NCI-H345 (cell line): ENCODE measurements around the gene LRBA.
"Not testable (repeated sequence)": the region's sequence is repeated elsewhere in the genome, so short reads cannot be mapped to it uniquely, and the experiment has no call there.

ENCODE experiments used
- DNase-seq: peaks from one replicate; lab custom pipeline; 2025; lab: John Stamatoyannopoulos, UW

LRBA gene

DNA sequence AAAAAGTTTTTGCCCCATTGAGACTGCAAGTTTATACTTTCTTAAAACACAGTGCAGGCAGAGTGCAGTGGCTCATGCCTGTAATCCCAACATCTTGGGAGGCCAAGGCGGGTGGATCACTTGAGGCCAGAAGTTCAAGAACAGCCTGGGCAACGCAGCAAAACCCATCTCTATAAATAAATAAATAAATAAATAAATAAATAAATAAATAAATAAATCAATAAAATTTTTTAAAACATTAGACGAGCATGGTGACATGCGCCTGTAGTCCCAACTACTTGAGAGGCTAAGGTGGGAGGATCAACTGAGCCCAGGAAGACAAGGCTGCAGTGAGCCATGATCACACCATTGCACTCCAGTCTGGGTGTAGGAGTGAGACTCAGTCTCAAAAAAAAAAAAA lies 213.3 kb downstream of the LRBA start:
- no peak for DNase-seq

DNA sequence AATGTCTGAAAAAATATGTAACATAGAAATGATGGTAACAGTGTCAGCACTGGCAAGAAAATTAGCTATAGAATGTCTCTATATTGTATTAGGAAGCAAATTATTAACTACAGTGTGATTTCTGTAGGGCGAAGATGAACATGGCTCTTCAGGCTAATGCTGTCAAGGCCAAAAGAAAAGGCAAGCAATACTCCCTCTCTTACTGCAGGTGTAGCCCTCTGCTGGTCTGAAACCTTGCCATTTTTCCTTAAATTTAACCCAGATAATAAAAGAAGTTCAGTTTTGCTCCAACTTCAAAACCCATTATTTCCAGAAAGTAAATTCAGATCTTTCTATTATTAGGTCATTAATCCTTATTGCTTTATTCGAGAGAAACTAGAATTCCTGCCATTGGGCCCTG lies 215.9 kb downstream of the LRBA start:
- DNase-seq: no peak

DNA sequence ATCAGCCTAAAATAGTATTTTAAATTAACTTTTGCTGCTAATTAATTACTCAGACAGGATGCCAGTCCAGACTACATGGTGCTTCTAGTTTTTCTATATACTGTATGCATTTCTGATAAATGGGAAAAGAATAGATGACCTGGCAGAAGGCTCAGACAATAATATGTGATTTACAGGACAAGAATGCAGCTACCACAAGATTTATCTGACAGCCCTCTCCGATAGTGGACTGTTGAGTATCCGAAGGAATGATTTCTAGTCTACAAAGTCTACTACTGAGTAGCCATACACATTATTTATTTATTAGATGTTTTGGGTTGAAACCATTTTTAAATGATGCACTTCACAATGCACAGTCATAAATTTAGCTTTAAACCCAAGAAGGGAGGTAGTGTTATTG lies 220.4 kb downstream of the LRBA start:
- DNase-seq: no peak

DNA sequence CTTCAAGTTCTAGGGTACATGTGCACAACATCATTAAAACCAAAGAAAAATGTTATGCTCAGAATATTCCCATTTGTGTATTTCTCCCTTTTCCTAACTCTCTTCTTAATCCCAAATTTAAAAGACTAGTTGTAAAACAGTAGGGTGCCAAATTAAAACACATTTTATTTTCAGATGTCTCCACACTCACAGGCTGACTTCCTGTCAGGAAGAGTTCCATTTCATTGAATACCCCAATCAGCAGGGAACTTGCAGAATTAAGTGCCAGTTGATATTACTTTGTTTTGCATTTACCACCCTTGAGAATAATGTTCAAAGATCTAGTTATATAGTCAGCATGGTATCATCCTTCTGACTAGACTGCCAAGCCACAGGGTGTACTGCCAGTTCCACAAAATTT lies 225.2 kb downstream of the LRBA start:
- no peak for DNase-seq

DNA sequence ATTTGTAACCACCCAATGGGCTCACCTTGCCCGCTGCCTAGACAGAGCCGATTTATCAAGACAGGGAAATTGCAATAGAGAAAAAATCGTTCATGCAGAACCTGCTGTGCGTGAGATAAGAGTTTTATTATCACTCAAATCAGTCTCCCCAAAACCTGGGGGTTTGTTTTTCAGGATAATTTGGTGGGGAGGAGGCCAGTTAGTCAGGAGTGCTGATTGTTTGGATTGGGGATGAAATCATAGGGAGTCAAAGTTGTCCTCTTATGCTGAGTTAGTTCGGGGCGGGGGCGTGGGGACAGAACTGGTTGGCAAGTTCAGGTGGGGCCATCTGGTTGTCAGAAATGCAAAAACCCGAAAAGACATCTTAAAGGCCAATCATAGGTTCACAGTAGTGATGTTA lies 230.1 kb downstream of the LRBA start:
- DNase-seq: no peak

DNA sequence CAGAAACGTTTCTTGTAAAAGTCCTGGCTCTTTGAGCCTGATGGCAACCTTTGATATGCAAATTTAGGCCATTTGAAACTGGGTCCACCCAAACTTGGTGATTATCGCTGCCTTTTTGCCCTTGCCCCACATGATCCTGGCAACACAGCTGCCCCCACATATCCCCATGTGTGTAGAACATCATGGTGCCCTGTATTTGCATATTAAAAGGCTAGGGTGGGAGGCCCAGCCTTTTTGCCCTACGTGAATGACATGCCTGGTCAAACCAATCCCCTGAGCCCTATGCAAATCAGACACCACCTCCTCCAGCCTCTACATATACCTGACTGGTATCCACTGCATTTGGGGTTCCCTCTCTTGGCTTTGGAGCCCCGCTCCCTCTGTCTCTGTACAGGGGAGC lies 230.8 kb downstream of the LRBA start:
- DNase-seq: no peak

DNA sequence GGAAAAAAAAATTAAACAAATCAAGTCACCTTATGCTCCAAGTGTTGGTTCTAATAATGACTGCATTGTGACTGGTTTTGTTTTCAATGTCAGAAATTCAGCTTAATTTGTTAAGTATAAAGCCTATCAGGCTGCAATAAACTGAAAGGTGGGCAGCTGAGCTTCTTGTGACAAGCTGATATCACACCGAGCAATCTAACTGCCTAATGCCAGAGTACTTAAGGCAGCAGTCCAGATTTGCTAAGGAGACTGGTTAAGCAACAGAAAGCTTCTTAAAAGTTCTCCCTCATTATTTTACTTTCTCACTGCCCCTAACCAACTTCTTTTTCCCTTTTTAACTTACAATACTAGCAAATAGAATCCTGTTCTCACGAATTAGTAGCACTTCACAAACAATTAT lies 232.2 kb downstream of the LRBA start:
- DNase-seq: no peak

DNA sequence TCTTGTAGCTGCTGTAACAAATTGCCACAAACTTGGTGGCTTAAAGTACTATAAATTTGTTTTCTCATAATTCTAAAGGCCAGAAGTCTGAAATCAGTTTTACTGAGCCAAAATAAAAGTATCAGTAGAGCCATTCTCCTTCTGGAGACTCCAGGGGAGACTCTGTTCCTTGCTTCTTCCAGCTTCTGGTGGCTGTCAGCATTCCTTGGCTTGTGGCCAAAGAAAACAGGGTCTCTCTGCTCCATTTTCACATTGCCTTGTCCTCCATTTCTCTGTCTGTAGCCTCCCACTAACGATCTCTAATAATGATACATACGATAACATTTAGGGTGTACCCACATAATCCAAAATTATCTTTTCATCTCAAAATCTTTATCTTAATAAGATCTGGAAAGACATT lies 232.8 kb downstream of the LRBA start:
- peak; percentile 7 for DNase-seq

DNA sequence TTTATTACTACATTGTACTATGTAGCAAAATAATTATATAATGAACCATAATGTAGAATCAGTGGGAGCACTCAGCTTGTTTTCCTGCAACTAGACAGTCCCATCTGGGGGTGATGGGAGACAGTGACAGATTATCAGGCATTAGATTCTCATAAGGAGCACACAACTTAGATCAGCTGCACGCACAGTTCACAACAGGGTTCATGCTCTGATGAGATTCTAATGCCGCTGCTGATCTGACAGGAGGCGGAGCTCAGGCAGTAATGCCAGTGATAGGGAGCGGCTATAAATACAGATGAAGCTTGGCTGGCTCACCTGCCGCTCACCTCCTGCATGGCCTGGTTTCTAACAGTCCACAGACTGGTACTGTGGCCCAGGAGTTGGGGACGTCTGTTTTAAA lies 233.9 kb downstream of the LRBA start:
- no peak for DNase-seq

DNA sequence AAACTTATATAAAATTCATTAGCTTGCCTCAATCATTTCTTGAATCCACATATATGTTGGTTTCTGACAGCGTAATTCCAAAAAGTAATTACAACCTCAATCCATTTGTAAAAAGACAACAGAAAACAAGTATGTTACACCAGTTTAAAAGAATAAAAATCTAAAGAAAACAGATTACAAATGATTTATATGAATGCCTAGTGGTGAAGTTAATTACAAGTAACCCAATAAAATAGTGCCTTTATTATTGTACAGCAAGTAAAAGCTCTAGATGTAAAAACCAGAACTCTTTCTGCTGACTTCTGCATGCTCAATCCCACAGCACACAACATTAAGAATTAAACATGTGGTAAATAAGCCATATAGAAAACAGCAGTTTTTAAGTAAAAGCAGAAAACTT lies 235.4 kb downstream of the LRBA start:
- DNase-seq: no peak

DNA sequence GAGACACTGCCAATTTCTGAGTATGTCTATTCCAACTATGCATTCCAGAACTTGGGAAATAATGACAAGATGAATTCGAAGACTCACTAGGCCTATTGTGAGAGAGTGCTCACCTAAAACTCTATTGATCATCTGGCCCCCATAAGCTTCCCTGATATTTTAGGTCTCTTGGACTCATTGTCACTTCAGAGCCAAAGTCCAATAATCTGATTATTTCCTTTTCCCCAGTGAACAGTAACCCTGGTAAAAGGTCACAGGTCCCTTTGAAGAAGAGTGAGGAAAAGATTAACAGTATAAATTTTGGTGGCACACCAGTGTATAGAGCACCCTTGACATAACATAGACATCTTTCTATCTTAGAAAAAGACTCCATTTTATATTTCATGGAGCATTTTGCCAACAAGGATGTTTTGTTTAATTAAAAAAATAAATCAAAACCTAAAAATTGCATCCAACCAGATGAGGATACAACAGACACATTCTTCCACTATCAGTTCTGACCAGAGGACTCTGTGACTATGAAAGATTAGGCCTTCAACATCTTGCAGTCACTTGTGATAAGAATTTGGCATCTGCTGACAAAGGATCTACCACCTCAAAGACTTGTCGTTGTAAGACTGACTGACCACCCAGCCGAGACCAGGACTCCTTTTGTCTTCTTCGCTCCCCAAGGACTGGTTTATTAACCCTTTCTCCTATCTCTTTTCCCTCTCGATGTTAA lies 241.2 kb downstream of the LRBA start:
- DNase-seq: no peak

DNA sequence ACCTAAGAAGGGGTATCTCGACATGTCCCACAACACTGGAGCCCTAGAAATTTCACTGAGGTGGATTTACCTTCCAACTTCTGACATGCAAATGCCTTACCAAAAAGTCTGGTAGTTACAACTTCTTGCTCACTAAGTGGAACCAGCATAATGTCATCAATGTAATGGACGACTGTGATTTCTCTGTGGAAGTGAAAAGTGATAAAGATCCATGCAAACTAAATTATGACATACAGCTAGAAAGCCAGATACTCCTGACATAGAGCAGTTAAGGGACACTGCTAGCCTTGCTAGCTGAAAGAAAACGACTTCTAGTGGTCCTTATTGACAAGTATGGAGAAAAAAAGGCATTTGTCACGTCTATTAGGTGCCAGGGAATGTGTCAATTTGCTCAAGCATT lies 242.1 kb downstream of the LRBA start:
- DNase-seq: no peak

DNA sequence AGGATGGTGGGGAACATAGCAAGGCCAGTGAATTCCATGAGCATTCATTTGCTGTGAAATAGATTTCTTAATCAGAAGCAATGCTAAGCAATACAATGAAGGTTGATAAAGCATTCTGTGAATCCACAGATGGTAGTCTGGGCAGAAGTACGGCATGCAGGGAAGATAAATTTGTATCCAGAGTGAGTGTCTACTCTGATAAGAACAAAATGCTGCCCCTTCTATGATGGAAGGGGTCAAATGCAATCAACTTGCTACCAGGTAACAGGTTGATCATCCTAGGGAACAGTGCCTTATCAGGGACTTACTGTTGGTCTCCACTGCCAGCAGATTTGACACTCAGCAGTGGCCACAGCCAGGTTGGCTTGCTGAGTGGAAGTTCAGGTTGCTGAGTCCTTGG lies 243.7 kb downstream of the LRBA start:
- no peak for DNase-seq

DNA sequence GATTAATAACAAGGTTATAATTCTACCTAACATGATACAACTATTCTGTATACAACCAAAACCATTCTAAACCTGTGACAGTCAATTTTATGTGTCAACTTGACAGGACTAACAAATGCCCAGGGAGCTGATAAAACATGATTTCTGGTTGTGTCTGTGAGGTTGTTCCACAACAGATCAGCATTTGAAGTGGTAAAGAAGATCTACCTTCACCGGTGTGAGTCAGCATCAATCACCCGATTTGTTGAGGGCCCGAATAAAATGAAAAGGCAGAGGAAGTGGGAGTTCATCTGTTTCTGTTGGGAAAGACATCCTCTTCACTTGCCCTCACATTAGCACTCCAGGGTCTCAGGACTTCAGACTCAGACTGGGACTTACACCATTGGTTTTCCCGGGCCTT lies 245.2 kb downstream of the LRBA start:
- no peak for DNase-seq

DNA sequence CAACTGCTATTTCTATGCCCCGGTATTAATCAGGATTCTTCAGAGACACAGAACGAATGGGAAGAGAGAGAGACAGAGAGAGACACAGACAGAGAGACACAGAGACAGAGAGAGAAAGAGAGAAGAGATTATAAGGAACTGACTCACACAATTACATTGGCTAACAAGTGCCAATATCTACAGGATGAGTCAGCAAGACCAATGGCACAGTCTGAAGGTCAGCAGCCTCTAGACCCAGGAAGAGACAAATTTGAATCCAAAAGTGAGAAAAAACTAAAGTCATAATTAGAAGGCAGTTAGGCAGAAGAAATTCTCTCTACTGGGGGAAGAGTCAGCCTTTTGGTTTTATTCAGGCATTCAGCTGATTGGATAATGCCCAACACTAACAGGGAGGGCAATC lies 245.8 kb downstream of the LRBA start:
- DNase-seq: no peak

DNA sequence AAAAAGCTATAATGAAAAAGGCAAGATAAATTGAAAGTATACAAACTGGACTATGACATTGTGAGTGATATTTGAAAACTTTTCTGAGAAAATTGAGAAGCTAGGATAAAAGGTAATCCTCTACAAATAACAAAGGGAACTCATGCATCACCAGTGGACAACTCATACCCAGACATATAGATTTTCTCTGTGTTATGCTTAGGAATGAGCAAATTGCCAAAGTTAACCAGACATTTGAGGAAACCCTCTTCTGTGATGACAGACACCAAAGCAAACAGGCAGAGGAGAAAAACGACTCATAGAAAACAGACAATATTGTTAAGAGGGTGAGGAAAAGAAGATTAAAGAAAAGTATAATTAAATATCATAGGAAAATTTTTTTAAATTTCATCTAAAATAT lies 246.6 kb downstream of the LRBA start:
- DNase-seq: no peak

DNA sequence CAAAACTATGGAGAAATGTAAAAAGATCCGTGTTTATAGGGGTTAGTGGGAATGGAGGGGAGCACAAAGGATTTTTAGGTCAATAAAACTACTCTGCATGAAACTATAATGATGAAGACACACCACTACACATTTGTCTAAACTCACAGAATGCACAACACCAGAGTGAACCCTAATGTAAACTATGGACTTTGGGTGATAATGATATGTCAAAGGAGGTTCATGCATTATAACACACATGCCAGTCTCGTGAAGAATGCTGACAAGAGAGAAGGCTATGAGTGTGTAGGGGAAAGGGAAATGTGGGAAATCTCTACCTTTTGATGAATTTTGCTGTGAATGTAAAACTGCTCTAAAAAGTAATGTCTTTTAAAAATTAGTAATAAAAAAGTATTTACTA lies 249.9 kb downstream of the LRBA start:
- no peak for DNase-seq

DNA sequence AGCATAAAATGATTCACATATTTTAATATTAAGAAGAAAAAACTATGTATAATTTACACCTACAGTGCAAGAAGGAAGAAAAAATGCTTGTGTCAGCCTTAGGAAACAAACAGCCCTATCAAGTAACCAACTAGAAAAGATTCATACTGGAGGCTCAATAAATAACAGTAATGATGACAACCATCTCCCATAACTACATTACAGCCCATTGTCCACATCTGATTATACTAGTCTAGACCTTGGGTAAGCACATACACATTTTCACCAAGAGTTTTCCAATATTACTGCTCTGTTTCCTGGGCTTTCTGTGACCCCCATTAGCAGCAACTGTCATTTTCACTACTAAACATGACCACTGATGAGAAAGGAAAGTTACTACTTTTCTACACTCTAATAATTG lies 263.4 kb downstream of the LRBA start:
- no peak for DNase-seq

DNA sequence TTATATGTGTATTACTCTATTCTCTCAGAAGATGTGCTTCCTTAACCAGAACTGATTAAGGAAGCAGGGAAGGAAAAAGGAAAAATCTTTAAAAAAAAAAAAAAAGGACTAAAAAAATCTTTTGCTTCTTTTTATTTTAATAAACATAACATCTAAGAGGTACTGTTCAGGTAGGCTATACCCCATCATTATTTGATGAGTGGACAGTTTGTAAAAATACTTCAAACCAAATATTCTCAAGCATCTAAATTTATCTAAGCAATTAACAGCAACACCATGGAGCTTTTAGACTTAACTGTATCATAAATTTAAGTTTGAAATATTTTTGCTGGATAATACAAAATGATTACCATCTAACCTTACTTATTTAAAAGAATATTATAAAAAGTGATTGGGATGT lies 264.3 kb downstream of the LRBA start:
- DNase-seq: no peak

DNA sequence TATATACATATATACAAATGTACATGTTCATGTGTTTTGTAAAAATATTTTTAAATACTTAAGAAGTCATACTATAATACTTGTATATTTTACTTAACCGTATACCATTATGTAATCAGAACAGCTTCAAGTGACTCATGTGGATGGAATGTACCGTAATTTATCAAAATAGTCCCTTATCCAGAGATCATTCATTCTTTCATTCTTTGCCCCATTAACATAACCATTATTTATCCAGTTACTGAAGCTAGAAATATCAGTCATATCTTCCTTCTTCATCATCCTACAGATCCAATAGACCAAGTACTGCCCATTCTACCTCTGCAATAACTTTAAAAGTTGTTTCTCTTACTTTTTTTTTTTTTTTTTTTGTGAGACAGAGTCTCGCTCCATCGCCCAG lies 268.9 kb downstream of the LRBA start:
- DNase-seq: no peak

DNA sequence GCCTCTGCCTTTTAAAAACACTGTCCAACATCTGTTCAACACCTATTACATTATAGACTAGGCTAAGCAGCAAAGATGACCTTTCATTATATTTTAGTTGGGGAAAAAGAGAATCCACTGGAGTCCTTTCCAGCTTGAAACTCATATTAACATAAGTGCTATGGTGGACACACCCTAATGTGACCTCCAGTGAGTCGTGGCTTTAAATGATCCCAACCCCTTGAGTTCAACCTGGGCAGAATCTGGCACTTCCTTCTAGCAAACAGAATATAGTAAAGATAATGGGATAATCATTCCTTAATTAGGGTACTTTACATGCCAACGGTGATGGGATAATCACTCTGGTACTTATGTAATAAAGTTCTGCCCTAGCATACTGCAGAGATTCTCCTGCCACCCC lies 270.5 kb downstream of the LRBA start:
- DNase-seq: no peak

DNA sequence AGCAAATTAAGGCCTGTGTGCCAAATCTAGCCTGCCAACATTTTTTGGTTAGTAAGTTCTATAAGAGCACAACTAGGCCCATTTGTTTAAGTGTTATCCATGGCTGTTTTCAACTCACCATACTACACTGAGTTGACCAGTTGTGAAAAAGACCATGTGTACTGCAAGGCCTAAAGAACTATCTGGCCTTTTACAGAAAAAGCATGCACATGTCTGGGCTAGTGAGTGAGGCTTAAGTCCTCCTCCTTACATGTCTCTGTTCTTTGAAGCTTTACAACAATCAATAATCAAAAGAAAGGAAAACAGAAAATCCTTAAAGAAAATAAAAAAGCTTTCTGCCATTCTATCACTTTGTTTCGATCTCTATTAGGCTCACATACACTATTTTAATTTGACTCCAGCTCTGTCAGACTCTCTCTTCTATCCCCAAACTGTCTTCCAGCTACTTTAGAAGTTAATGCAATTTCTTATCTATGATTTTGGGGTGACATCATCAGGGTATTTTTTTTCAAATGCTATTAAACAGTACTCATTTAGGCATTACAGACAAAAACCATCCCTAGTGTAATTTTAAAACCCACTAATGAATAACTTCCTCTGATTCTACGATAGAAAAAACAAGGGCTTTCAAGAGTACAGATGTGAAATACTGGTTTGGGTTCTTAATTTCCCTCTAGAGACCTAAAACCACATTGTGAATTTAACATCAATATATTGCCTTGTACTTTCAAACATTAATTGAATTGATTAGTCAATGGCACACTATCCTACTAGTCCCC lies 271.3 kb downstream of the LRBA start:
- no peak for DNase-seq

DNA sequence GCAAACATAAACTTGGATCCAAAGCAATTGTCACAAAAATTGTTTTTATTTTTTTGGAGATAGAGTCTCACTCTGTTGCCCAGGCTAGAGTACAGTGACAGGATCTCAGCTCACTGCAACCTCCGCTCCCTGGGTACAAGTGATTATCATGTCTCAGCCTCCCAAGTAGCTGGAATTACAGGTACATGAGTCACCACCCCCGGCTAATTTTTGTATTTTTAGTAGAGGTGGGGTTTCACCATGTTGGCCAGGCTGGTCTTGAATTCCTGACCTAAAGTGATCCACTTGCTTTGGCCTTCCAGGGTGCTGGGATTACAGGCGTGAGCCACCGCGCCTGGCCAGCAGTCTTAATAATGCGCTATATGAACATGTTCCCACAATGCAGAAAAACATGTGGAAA lies 272.2 kb downstream of the LRBA start:
- not testable (repeated sequence) for DNase-seq

DNA sequence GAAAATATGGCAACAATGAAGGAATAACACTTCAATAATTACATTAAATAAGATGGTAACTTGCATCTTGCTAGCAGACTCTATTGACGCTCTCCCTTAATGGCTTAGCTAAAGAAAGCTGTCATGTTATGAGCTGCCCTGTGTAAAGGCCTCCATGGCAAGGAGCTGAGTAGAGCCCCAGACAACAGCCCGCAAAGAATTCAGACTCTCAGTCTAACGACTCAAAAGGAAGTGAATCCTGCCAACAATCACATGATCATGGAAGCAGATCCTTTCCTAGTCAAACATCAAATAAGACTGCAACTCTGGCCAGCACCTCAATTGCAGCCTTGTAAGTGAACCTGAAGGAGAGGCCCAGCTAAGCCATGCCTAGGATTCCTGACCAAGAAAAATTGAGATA lies 275.5 kb downstream of the LRBA start:
- DNase-seq: no peak
